Activated naive CD4-positive, alpha-beta T cell treated with anti-CD3 and anti-CD28 coated beads, Interleukin-2, amount 50 U/mL, for 72 hours (primary cell): Measurements from ENCODE around the gene FCRL5. TPM values are rescaled to one million over a fixed set of nuclear protein-coding genes. Genes with fewer than 3 reads are reported as not detected.
"Not testable (repeated sequence)": the region's sequence is repeated elsewhere in the genome, so short reads cannot be mapped to it uniquely, and the experiment has no call there.

Experiments used
- ATAC-seq, 2 donors: fragments of 150-1000 bp; cut with Tn5 transposase; 2 replicates each; pipeline ENCODE4 v1.10.0; 2021; ENCODE audit warnings: mild to moderate bottlenecking in 2 of 2, moderate library complexity in 2 of 2
- DNase-seq, 2 donors: peaks; one replicate each; pipeline ENCODE4 v3.0.0; 2021 to 2022; ENCODE audit warnings: low spot score in 2 of 2
- H3K27ac Mint-ChIP-seq, 2 donors: one replicate each; pipeline ENCODE4 v1.8.0; 2022; ENCODE audit warnings: mild to moderate bottlenecking in 2 of 2, mixed read lengths in 2 of 2
- H3K36me3 Mint-ChIP-seq, 2 donors: one replicate each; pipeline ENCODE4 v1.8.0; 2022; ENCODE audit warnings: mixed read lengths in 2 of 2
- H3K9me3 Mint-ChIP-seq, 2 donors: one replicate each; pipeline ENCODE4 v1.8.0; 2022; ENCODE audit warnings: mixed read lengths in 2 of 2
- total RNA-seq, 2 donors: library from RNA; stranded (reverse); gene quantifications; one replicate each; pipeline ENCODE4 v1.2.3, GENCODE V29; 2022

The FCRL5 gene
- not detected for total RNA-seq

DNA sequence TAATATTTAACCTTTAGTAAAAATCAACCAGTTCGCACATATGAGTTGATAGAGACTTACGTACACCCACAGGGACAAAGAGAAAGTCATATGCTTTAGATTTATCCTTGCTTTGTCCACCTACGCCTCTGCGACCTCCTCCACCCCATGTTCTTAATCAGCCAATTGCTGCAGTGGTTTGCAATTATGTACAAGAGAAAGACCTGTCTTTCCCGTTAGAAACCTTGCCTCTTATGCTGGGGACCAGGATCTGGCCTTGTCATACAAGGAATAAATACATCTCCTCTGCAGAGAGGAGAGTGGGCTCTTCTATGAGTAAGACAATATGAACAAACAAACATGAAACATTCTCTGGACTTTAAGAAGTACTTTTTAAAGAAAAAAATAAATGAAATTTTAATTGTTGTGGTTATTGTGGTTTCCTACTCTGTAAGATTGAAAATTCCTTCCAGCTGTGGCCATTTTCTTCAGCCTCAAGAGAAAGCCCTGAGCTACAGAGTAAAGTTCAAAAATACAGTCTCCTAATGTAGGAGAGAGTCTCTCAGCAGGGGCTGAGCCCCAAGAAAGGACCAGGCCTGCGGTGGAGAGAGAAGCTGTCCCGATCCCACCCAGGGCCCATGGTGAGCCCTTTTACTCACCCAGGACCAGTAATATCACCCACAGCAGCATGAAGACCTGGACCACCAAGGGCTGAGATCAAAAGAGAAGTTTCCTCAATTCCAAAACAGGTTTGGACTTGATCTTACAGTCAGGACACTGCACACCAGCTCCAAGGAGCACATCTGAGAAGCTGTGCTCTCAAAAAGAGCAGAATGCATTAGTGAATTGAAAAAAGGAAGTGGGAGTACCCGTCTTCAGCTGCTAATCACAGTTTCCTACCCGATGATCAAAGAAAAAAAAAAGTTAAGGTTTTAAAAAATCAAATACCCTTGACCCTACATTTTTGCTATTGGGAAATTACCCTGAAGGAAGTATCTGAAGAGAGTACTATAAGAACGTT, at the start of gene FCRL5:
Gene FCRL5, minus strand, starts transcription at position 822 of the 1,000 bp plus-strand sequence. Its CDS starts 153 bp downstream, at position 669.
- no peaks in the 10 kb centered on the region for H3K9me3 Mint-ChIP-seq
- no peak for ATAC-seq
- peak within 1 kb of the TSS in 1 of 2 donors; percentile 21 for H3K27ac Mint-ChIP-seq
- DNase-seq: no peak
- H3K36me3 Mint-ChIP-seq: no peaks in the 10 kb centered on the region

DNA sequence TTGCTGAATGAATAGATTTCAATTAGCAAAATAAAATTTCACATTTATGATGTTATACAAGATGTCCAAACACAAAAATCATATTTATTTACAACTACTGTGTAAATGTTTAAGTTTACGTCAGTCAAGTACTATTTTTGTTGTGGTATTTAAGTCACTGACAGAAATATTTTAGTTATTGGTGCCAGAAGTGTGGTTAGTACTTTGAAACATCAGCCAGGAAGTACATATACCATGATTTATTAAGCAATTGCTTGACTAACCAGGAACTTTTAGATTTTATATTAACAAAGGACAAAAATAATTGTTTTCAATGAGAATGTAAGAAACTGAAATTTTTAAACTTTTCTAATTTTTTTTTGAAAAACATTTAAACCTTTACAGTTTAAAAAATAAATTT, 47.9 kb upstream of the FCRL5 start:
- DNase-seq: no peak
- Mint-ChIP-seq H3K36me3 (no peaks in the 10 kb centered on the region), H3K27ac (no peak overlapping the region), H3K9me3 (no peaks in the 10 kb centered on the region)
- ATAC-seq: no peak

DNA sequence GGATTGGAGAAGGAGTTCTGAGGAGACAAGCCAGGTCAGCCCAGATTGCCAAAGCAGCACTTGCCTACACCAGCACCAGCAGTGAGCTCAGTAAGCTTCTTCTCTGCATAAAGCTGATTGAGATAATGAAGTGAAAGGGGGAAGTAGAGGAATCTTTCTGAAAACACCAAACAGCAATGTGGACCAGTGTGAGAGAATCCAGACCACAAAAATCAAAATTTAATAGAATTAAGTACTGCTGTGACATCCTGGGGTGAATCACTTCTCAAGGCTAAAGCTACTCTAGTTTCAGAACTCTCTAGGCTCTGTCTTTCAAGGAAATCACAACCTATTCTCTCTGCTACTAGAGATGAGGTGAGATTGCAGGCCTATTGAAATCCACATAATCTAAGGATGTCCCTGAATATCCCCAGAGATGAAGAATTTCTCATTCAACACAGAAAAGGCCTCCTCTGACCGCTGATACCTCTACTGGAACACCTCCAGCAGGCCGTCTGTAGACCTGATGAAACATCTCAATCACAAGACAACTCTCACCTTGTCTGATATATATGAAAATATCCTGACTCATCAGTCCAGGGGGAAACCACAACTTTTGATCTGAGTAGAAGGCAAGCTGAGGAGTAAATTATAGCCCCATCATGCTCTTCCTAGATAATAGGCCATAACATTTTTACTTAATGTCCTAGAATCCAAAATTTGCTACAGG, 45.8 kb upstream of the FCRL5 start, which contains the start of gene FCRL4:
Gene FCRL4, minus strand, starts transcription at position 127 of the 709 bp plus-strand sequence. CDS start 141 bp downstream, outside the sequence.
- no peaks in the 10 kb centered on the region for H3K9me3 Mint-ChIP-seq
- ATAC-seq: peak; percentile 29 to 86
- no peaks in the 10 kb centered on the region for H3K36me3 Mint-ChIP-seq
- peak in 1 of 2 donors; percentile 5 for DNase-seq
- no peak within 1 kb of the TSS for H3K27ac Mint-ChIP-seq

DNA sequence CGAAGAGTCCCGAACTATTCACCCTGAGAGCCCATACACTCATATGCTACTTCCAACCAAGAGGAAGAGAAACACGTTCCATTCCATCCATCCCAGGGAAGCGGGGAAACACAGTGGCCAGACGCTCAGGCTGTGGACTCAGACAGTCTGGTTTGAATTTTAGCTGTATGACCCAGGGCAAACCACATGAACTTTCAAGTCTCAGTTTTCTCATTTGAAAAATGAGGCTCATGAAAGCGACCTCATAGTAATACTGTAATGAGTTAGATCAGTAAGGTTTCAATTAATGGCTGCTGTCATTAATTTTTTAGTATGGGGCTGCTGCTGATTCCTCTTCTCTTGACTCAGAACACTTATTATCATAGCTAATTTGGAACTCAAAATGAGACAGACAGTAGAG, 44.1 kb upstream of the FCRL5 start:
- Mint-ChIP-seq H3K9me3 (no peaks in the 10 kb centered on the region), H3K27ac (no peak overlapping the region), H3K36me3 (no peaks in the 10 kb centered on the region)
- DNase-seq (no peak), ATAC-seq (peak in 1 of 2 donors; percentile 25)

DNA sequence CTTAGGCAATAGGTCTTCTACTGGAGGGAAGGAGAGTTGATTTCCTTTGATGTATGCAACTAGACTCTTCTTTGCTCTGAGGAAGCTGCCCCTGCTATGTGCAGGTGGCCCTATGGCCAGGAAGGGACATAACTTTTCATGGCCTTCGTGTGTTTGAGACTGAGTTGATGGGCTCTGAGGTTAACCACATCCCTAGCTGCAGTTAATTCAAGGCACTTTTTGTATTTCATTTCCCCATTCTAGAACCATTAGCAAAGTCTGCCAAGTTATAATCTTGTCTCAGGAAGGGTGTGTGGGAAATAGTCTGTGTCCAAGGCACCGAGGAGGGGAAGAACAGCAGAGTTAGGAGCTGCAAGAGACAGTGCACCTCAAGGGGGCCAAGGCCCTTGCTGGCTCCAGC, 43.0 kb upstream of the FCRL5 start:
- DNase-seq (no peak), ATAC-seq (no peak)
- H3K27ac Mint-ChIP-seq: no peak overlapping the region
- no peaks in the 10 kb centered on the region for H3K9me3 Mint-ChIP-seq
- H3K36me3 Mint-ChIP-seq: no peaks in the 10 kb centered on the region

DNA sequence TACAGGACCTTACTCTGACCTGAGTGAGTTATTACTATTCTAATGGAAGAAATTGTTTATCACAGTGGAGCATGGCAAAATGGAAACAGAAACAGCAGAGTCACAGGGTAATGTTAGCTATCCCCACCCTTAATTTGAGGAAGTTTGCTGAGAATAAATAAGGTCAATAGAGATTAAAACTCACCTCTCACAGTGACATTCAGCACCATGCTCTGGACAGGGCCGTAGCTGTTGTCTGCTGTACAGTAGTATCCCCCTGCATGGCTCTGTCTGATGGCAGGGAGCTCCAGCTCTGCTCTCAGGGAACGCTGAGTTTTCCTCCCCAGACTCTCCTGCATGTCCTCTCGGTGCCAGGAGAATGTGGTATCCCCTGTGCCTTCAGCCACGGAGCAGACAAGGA, 33.7 kb upstream of the FCRL5 start:
- Mint-ChIP-seq H3K9me3 (no peaks in the 10 kb centered on the region), H3K27ac (no peak overlapping the region), H3K36me3 (no peaks in the 10 kb centered on the region)
- no peak for ATAC-seq
- no peak for DNase-seq

DNA sequence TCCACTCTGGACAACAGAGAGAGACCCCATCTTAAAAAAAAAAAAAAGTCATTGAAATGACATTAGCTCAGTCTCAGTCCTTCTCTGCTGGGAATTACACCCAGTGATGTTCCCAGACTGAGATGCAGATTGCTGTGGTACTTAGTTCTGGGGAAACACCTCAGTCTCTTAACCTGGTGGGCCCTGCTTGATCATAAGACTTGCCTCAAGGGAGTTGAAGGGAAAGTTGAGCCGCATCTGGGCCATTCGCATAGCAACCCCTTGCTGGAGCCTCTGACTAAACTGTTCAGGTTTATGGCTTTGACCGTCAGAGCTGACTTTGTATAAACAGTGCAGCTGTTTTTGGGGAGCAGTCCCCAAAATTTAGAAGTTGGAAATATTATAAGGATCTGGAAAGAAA, 32.2 kb upstream of the FCRL5 start:
- DNase-seq (no peak), ATAC-seq (no peak)
- H3K9me3 Mint-ChIP-seq: no peaks in the 10 kb centered on the region
- no peak overlapping the region for H3K27ac Mint-ChIP-seq
- H3K36me3 Mint-ChIP-seq: no peaks in the 10 kb centered on the region

DNA sequence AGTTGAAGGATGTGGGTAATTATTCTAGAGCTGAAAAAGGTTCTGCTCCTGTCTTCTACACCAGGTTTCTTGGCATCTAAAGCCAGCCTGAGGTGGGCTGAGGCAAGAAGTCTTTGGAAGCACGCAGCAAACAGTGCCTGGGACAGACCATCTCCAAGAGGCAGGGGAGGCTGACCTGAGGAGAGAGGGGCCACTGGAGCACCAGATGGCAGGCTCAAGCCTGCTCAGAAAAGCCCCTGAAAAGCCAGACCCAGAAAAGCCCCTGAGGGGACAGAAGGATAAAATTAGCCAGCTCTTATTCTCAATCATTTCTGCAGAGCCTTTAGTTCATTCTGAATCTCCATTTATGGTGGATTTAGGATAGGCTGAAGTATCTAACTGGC, 28.5 kb upstream of the FCRL5 start:
- no peak for DNase-seq
- no peak for ATAC-seq
- Mint-ChIP-seq H3K9me3 (no peaks in the 10 kb centered on the region), H3K27ac (no peak overlapping the region), H3K36me3 (no peaks in the 10 kb centered on the region)

DNA sequence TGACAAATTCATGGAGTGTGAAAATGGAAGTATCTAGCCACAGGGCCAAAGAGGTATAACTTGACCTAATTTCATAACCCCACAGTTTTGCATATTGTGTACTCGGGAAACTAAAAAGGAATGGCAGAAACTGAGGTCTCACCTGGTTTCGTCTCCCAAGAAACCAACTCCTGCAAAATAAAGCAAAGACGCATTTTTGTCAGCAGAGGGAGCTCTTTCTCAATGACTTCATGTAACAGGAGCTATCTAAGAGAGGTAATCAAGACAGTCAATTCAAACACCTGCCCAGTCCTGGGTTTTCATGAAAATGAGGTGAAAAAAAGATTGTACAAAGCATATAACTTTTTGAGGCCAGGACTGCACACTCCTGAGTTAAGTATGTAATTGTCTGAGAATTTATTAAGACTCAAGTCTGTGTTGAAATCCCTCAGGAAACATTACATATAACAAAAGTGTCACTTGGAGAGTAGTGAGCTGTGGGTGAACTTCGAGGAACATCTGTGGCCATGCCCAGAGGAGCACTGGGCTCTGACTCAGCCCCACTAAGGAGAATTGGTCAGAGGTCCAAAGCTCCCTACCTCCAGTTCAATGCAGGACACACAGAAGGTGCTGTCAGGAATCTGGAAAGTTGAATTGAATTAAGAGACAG, 28.0 kb upstream of the FCRL5 start:
- H3K27ac Mint-ChIP-seq: no peak overlapping the region
- H3K9me3 Mint-ChIP-seq: no peaks in the 10 kb centered on the region
- H3K36me3 Mint-ChIP-seq: no peaks in the 10 kb centered on the region
- peak in 1 of 2 donors; percentile 25 for DNase-seq
- ATAC-seq: peak in 1 of 2 donors; percentile 40

DNA sequence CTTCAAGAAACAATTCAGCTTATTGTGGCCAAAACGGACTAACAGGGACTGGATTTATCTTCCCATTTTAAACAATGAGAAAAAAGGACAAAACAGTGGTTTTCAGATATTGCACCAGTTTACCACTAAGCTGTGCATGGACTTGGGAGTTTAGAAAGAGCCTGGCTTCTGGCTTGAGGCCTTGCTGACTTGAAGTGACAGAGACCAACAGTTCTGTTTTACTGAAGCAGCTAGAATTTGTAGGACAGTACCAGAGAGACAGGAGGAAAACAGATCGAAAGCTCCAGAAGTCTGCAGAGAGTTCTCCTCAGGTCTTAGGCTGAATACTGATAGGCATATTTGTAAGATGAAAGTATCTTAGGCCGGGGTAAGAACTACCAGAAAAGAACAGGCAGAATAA, 25.1 kb upstream of the FCRL5 start:
- Mint-ChIP-seq H3K36me3 (no peaks in the 10 kb centered on the region), H3K9me3 (no peaks in the 10 kb centered on the region), H3K27ac (no peak overlapping the region)

DNA sequence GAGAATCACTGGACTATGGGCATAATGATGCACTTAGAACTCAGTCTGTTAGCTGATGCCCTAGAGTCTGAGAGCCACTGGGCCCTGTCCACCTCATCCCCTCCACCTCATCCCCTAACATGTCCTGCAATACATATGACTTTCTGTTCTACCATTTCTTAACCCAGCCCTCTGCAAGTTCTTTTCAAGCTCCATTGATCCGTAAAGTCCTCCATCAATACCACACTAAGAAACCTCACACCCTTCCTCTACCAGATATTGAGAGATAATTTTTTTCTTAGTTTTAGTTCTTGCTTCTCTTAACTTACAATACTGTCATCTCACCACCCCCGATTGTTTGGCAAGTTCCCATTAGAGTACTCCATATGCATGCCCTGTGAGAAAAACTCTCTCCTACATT, 23.4 kb upstream of the FCRL5 start:
- no peaks in the 10 kb centered on the region for H3K36me3 Mint-ChIP-seq
- no peak overlapping the region for H3K27ac Mint-ChIP-seq
- ATAC-seq (no peak), DNase-seq (no peak)
- no peaks in the 10 kb centered on the region for H3K9me3 Mint-ChIP-seq

More for the DNA sequence above, 25.1 kb upstream of the FCRL5 start:
- DNase-seq (no peak), ATAC-seq (no peak)

DNA sequence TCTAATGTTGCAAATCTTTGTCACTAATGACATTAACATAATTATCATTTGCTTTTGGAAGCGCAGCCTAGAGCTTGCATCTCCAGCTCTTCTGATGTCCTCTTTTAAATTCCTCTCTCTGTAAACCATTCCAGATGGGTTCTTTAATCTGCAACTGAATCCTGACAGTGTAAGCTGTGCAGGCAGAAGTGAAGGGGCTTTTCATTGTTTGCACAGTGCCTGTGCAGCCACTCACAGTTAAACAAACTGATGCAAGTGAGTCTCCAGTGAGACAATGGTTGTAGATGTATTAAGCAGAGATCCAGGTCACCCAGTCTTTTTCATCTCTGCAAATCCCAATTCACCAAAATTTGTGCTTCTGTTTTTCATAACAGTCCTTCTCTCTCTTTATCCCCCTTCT, 22.5 kb upstream of the FCRL5 start:
- DNase-seq: no peak
- ATAC-seq: no peak
- Mint-ChIP-seq H3K36me3 (no peaks in the 10 kb centered on the region), H3K9me3 (no peaks in the 10 kb centered on the region), H3K27ac (no peak overlapping the region)

DNA sequence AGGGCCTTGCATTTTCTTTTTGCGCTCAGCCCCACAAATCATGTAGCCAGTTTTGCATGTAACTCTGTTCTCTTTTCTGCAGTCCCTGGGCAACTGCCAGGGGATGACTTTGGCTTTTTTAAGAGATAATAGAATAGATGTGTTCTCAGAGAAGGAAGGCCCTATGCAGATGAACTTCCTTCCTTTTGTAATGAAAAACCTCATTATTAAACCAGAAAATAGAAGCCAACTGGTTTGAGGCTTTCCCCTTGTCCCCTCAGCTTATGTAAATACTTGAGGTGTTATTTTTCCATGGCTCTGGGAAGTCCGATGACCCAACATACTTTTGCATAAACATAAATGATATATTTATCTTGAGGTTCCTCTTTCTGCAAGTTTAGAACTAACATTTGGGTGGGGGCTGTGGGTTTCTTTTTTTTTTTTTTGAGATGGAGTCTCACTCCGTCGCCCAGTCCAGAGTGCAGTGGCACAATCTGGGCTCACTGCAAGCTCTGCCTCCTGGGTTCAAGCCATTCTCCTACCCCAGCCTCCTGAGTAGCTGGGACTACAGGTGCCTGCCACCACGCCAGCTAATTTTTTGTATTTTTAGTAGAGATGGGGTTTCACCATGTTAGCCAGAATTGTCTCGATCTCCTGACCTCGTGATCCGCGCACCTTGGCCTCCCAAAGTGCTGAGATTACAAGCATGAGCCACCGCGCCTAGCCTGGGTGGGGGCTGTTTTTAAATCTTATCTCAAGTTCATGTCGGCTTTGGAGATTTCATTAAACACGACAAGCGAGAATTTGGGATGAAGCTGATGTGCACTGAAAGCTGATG, 14.4 kb upstream of the FCRL5 start:
- Mint-ChIP-seq H3K36me3 (no peaks in the 10 kb centered on the region), H3K27ac (no peak overlapping the region), H3K9me3 (no peaks in the 10 kb centered on the region)
- no peak for ATAC-seq
- no peak for DNase-seq

DNA sequence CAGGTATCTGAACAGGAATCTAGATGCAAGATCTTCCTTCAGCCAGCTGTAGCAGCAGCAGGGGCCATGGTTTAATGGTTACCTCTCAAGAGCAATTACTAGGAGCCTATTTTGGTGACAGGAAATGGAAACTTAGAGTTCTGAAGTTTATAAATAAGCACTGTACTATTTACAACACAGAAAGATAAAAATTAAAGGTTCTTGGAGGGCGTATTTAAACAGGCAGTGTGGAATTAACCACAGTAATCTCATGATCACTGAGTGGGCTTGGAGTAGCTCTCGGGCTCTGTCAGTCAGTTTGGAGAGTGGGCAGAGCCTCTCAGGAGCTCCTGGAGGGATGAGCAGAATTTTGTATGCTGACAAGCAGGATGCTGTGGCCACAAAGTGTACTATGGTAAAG, 10.2 kb upstream of the FCRL5 start:
- H3K36me3 Mint-ChIP-seq: no peaks in the 10 kb centered on the region
- H3K27ac Mint-ChIP-seq: peak overlapping the region in 1 of 2 donors; percentile 15
- DNase-seq (no peak), ATAC-seq (no peak)
- no peaks in the 10 kb centered on the region for H3K9me3 Mint-ChIP-seq

DNA sequence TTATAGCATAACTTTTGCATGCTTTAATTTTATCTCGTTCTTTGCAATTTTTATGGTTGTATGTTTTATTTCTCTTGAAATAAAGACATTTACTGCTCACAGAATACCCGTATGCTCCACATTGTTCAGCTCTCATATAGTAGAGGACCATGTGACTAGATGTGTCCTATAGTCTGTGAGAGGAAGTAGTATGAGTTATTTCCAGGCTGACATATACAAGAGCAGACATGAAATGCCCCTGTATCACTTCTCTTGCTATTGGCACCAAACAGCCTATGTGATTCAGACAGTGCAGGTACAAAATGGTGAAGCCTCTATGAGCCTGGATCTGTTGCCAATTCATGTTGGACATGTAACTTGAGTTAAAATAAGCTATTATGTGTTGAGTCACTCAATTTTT, 5.8 kb upstream of the FCRL5 start:
- no peaks in the 10 kb centered on the region for H3K9me3 Mint-ChIP-seq
- DNase-seq (no peak), ATAC-seq (no peak)
- H3K36me3 Mint-ChIP-seq: no peaks in the 10 kb centered on the region
- no peak overlapping the region for H3K27ac Mint-ChIP-seq

DNA sequence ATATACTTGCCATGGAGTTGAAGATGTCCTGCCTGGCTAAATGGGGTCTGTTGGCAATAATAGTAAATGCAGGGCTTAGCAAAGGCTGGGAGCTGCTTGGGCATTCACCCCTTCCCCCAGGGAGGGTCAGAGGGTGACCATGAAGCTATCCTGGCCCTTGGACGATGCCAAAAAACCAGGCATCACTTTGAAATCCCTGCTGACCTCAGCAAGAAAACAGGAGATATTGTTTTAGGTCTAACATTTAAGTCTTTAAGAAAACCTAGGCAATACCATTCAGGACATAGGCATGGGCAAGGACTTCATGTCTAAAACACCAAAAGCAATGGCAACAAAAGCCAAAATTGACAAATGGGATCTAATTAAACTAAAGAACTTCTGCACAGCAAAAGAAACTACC, 4.2 kb downstream of the FCRL5 start:
- not testable (repeated sequence) for H3K36me3 Mint-ChIP-seq, ATAC-seq, DNase-seq, H3K27ac Mint-ChIP-seq, H3K9me3 Mint-ChIP-seq
